T1000 (cell line): ENCODE data around the gene GPNMB.
"Not testable (repeated sequence)": the region's sequence is repeated elsewhere in the genome, so short reads cannot be mapped to it uniquely, and the experiment has no call there.

Source experiments
- DNase-seq: peaks from one replicate; lab custom pipeline; 2025; ENCODE audit warnings: mixed read lengths; lab: John Stamatoyannopoulos, UW

Gene GPNMB

GRCh38 chr7:23299770-23300300, 53.3 kb downstream of the GPNMB start:
- DNase-seq: no peak

- no peak for DNase-seq
Measured at GRCh38 chr7:23306936-23307521, 60.5 kb downstream of the GPNMB start.

- no peak for DNase-seq
Measured at GRCh38 chr7:23308754-23309153, 62.2 kb downstream of the GPNMB start.

GRCh38 chr7:23312141-23312540, 65.6 kb downstream of the GPNMB start:
- not testable (repeated sequence) for DNase-seq

- no peak for DNase-seq
Measured at GRCh38 chr7:23315366-23315765, 68.8 kb downstream of the GPNMB start.
